Stimulated activated CD8-positive, alpha-beta memory T cell treated with anti-CD3 and anti-CD28 coated beads, Interleukin-7, amount 100 ng/mL, for 48 hours (primary cell): ENCODE results near the gene IPMK.
"Not testable (repeated sequence)": the region's sequence is repeated elsewhere in the genome, so short reads cannot be mapped to it uniquely, and the experiment has no call there.

Experiments
- DNase-seq, 2 donors: peaks; one replicate each; pipeline ENCODE4 v3.0.0-alpha.2; 2020; ENCODE audit warnings: low read depth in 1 of 2; ENCODE audit errors: extremely low read depth in 1 of 2

Gene IPMK

GRCh38 chr10:58157076-58157766, 110.5 kb downstream of the IPMK start:
- no peak for DNase-seq

GRCh38 chr10:58155941-58156340, 111.8 kb downstream of the IPMK start:
- not testable (repeated sequence) for DNase-seq

- DNase-seq = no peak
These were observed 113.9 kb downstream of the IPMK start for GRCh38 chr10:58153751-58154150.

GRCh38 chr10:58152673-58153263, 114.9 kb downstream of the IPMK start:
- DNase-seq = no peak

GRCh38 chr10:58150290-58150689, 117.4 kb downstream of the IPMK start:
- DNase-seq = no peak

GRCh38 chr10:58143944-58144343, 123.8 kb downstream of the IPMK start:
- DNase-seq = no peak
